HL-60/S4 treated with retinoic acid at 250 ng/mL for 4 days and 3 days (cell line): ENCODE data around the gene PPP2R1B.
"Not testable (repeated sequence)": the region's sequence is repeated elsewhere in the genome, so short reads cannot be mapped to it uniquely, and the experiment has no call there.

Experiments
- in situ Hi-C: fragments of 300-500 bp; cut with MboI; formaldehyde crosslinking; loops from 2 replicates; pipeline ENCODE4 v1.7.0; 2022; ENCODE audit warnings: low sequenced_read_pairs

The PPP2R1B gene

DNA sequence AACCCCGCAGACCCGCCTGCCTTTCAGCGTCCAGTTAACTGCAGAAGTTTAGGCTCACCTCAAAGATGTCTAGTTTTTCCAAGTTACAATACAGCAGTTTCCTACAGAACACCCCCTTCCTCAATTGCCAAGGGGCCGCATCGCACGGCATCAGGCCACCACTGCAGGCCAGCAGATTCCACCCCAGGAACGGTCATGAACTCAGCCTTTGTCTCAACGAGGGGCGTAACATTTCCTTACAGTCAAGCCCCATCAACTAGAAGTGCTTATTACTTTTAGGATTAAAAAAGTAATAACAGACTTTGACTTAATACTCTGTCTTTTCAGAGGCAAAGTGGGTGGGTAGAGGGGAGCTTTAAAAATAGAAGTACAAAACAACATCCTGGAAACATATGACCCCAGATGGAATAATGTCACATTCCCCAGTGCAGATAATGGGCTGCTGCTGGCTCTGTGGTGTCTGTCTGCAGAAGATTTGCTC, 36.3 kb downstream of the PPP2R1B start:
- in situ Hi-C loops = no loop called here

DNA sequence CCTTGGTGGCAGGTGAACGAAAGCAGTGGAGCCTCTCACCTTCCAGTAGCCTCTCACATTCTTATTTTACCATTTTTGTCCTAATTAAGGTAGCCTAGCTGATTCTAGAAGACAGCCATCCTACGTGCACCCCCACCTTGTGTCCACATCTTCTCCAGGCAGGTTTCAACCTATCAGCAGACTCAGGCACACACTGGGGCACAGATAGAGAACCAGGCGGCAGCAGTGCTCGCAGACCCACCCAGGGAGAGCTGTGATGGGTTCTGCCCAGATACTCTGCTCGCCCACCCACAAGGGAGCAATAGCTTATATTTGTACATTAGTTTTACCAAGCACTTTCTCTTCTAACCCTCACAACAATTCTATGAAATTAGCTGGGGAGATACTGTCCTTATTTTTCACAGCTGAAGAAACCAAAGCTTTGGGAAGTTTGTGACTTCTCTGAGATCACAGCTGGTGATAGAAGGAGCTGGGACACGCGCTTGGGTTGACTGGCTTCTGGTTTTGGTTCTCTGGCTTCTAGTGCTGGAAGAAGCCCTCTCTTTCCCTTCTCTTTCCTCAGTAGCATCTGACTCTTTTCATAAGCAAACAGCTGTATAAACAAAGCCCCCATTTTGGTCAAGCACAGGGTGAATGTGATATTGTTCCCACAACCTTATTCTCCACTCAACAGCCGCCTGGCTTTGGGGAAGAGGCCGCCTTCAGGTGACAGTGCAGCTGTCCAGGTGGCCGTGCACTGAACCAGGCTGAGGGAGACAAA, 36.9 kb downstream of the PPP2R1B start:
- in situ Hi-C loops = no loop called here

DNA sequence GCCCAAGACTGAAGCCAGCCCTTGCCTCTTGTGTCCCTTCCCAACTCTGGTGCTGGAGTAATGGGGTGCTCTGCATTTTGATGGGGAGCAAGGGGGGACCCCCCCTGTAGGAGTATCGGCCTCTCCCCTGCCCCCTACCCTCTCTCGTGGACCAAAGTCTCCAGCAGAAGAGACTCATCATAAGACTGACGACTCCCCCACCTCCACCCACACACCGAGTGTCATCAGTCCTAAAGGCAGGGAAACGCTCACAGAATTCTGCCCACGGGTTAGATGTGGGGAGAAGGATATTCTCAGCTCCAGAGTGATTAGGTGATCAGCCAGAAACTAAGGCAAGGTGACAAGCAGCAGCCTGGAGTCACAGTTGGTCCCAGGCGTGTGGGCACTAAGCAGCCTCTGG, 38.8 kb downstream of the PPP2R1B start:
- in situ Hi-C loops = no loop called here

DNA sequence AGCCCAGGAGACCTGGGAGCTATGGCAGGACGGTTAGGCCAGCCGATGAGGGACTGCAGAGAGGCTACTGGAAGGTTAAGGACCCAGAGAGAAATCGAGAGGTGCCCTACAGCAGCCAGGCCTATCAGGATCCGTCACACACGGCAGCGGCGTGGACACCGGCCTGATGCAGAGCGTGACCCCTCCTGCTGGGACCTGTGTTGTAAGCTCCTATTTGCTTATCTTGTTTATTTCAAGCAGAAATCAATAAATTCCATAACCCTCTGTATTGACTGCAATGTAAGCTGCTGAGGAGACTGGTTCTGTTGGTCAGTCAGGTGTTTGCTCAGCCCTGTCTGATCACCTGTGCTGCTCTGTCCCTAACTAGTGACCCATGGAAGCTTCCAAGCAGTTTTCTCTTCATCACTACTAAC, 39.9 kb downstream of the PPP2R1B start:
- in situ Hi-C loops = no loop called here

DNA sequence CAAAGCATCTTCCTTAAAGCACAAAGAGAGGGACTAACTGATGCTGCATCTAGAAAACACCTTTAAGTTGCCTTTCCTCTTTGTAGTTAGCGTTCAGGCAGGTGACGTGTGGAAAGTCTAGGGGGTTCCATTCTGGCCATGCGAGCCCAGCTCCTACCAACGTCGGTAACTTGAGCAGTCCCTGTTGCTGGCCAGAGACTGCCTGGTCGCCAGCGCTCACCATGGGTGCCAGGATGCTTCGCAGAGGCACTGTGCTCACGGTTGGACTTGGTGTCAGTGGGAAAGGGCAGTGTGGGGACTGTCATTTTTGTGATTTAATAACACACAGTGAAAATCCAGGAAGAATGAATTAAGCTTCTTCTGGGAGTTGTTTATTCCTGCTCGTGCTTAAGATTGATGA, 40.6 kb downstream of the PPP2R1B start:
- in situ Hi-C loops = no loop called here

DNA sequence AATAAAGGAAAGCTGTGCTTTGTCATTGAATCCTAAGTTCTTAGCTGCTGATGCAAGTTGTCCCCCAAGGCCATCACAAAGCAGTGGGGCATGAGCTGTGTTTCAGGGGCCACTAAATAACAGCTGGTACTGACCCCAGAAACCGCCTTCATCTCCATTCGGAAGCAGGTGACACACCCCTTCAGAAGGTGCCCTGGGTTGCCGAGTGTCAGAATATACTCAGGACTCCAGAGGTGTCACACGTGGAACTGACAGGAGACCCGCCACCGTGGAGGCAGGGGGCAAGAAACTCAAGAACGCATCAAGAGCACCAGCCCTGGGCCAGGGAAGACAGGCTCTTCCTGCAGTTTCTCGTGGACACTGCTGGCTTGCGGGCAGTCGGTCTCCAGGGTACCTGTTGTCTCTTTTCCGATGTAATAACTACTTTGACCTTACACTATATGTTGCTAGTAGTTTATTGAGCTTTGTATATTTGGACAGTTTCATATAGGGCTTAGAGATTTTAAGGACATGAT, 41.5 kb downstream of the PPP2R1B start:
- in situ Hi-C loops = no loop called here

DNA sequence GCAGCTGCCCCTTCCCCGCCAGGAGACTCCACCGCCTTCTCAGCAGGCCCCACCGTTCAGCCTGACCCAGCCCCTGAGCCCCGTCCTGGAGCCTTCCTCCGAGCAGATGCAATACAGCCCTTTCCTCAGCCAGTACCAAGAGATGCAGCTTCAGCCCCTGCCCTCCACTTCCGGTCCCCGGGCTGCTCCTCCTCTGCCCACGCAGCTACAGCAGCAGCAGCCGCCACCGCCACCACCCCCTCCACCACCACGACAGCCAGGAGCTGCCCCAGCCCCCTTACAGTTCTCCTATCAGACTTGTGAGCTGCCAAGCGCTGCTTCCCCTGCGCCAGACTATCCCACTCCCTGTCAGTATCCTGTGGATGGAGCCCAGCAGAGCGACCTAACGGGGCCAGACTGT, 42.6 kb downstream of the PPP2R1B start:
- in situ Hi-C loops = no loop called here

DNA sequence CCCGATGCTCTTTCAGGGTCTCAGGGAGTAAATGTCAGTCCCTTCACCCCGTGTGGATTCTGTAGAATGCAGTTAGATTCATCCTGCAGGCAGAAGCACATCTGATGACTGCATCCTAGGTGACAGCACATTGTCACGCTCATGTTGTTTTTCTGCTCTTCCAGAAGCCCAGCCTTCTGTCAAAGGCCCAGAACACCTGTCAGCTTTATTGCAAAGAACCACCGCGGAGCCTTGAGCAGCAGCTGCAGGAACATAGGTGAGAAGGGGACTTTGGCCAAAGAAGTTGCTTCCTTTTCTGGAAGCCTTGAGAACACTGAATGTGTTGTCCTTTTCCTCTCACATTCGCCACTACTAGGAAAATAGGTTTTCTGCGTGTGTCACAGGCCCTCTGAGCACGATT, 43.7 kb downstream of the PPP2R1B start:
- in situ Hi-C loops = no loop called here

DNA sequence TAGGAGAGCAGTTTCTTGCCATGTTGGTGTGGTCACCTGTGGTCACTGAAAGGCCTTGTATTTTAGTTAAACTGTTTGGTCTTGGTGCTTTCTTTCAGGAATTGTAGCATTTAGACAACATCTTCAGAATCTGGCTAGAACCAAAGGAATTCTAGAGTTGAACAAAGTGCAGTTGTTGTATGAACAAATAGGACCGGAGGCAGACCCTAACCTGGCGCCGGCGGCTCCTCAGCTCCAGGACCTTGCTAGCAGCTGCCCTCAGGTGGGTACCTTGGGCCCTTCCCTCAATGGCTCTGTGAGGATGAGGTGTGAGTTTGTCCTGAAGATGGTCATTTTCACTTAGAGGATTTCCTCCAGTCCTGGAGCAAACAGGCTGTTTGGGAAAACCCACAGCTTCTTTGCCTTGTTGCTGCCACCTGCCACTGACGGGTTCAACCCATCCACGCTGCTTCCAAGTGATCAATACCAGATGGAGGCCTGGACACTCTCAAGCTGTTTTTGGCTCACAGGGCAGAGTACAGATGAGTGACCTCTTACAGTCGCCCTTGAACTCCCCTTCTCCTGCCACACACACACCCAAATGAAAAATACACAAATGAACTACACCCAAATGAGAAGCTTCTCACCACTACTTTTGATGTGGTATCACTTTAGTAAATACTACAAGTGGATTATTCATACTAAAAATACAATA, 45.2 kb downstream of the PPP2R1B start:
- in situ Hi-C loops = no loop called here

DNA sequence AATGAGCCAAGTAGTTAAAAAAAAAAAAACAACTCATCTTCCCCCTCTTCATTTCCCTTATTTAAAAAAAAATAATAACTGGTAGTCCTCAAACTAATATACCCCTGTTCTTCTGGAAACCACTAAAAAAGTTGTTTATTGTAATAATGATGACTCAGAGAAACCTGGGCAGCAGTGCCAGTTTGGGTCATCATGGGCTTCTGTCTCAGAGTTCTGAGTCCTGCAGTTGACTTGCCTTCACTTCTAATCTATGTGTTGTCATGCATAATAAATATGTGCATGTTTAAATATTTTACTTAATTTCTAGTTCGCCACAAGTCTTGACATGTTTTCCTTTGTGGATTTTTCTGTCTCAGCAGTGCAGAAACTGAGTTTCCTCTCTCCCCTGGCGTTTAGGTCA, 46.8 kb downstream of the PPP2R1B start:
- in situ Hi-C loops = no loop called here

DNA sequence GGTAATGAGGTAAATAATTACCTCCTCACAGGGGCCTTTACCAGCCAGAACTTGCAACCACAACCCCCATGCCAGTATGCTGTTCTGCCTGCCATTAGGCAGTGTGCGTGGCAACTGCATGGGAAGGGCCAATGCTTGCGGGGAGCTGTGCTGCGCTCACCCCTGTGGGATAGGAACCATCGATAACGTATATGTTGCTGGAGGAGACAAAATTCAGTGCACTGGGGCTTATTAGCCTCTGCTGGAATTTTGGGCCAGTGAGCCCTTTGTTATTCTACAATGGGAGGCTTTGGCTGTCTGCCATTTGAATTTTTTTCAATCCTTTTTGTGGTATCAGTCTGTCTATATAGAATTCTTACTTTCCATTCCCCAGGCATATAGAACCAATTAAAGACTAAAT, 47.3 kb downstream of the PPP2R1B start:
- in situ Hi-C loops = no loop called here

DNA sequence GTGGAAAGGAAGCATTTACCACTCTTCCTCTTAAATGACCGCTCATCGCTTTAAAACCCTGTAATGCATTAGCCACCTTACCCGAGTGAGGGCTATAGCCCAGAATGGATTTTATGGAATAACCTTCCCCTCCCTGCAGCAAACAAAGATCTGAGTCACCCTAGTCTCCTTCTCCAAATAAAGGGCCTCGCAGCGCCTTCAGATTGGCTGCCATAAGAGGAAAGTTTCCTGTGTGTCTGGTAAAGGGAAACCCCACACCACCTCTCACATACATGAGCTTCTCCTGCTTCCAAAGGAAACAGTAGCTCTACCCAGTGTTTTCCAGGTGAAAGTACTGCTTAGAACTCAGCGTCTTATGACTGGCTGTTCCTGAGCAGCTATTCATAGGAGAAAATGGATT, 47.8 kb downstream of the PPP2R1B start:
- in situ Hi-C loops = no loop called here

DNA sequence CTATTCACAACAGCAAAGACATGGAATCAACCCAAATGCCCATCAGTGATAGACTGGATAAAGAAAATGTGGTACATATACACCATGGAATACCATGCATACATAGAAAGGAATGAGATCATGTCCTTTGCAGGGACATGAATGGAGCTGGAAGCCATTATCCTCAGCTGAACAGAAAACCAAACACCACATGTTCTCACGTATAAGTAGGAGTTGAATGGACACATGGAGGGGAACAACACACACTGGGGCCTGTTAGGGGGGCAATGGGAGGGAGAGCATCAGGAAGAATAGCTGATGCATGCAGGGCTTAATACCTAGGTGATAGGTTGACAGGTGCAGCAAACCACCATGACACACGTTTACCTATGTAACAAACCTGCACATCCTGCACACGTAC, 48.5 kb downstream of the PPP2R1B start:
- in situ Hi-C loops = not testable (repeated sequence)

DNA sequence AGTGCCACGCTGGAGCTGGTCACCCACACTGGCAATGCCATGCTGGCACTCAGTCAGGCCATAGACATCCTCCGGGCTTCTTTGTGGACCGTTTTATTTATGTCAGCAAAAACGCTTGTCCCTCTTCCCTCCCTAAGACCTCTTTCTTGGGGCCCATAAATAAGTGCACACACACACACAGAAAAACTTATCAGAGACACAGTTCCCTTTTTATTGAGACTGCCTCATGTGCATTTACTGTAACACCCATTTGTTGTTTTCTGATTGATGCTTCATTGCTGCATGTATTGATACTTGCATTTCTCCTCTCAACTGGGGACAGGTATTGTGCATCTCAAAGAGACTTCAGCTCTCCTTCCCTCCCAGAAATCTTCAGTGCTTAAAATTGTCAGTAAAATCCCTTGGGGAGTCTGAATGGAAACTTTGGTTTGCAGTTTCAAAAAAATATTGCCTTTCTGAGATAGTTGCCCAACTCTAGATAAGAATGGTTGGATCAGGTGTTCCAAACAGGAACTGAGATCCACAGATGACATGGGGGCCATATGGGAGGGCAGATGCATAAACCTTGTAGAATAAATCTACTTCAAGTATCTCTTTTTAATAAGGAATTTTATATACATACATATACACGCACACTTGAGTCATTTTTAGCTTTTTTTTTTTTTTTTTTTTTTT, 50.9 kb downstream of the PPP2R1B start:
- in situ Hi-C loops = no loop called here

DNA sequence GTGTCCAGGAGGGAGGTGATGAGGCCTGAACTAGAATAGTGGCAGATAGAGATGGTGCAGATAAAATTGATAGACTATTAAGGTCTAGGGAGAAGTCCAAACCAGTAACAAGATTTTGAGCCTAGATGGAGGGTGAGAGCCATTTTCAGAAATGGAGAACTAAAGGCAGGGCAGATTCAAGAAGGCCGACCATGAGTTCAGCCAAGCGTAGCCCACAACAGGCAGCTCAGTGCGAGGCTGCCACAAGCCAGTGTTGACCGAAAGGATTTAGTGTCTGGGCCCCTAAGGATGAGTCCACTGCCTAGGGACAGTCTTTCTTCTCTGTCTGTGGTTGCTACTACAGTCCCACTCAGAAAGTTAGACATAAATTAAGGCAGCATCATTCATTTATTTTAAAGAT, 51.7 kb downstream of the PPP2R1B start:
- in situ Hi-C loops = no loop called here

DNA sequence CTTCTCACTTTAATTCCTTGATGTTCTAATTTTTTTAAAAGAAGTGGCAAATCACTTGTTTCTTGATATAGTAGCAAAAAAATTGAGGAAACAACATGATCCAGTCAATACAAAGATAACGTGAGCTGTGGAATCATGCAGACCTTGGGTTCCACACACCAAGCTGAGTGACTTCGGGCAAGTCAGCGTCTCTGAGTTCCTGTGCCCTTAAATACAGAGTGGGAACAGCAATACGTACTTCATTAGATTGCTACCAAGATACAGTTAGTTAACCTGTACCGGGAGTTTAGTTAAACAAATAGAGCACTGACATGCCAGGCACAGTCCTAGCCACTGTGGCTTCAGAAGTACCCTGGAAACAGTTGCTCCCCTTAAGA, 58.5 kb downstream of the PPP2R1B start:
- in situ Hi-C loops = no loop called here

DNA sequence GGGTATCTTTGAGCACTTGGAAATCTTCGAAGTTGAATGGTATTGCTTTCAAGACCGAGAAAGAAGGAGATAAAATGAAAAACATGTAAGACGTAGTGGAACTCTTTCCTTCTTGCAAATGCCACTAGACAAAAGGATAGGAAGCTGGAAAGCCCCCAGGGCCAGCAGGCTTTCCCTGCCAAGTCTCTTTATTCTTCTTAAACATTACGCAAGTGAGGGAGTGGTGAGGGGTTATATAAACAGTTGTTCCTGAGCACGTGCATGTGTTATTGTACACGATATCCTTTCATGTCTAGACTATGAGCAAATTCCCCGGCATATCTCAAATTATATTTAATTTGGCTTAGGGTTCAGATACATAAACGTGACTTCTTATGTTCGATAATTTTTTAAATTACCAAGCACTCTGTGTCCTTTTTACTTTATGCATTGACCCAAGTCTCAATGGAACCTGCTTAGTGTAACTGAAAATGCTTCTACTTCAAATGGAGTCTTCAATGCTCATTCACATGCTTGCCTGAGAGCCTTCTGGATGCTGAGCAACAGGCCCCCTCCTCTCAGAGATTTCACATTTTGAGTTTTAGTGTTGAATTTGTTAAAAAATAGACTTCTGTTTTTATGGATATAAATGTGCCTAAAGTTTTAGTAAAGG, 59.0 kb downstream of the PPP2R1B start:
- in situ Hi-C loops = no loop called here

DNA sequence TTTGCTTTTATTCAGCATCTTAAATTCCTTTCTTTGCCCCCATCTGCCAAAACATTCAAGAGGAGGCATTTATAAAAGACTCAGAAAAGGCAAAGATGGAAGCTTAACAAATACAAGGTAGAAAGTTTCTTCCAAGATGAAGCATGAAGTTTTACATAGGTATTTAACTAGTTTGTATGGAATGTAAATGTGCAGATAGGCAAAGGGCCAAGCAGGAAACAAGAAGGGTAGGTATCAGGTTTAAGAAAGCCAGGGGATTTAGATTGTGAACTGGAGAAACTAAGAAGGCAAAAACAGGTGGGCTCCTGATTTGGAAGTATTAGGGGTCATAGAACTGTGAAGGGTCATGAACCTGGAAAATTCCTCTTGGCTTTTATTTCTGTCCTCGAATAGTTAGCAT, 62.6 kb downstream of the PPP2R1B start:
- in situ Hi-C loops = no loop called here

DNA sequence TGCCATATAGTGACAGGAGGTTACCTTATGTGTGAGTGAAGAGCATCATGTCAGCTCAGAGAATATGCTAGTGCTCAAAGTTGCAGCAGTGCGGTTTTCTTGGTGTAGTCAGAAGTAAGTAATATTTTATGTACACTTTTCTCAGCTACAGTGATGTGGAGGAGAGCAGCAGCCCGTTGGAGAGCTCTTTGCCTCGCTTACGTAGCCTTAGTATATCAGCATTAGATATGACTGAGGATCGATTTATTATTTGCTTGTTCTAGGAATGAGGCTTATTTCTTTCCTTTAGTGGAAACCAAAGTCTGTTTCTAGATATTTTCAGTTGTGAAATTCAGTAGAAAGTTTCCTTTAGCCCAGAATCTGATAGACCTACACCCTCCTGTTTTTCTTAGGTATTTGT, 63.6 kb downstream of the PPP2R1B start:
- in situ Hi-C loops = no loop called here

DNA sequence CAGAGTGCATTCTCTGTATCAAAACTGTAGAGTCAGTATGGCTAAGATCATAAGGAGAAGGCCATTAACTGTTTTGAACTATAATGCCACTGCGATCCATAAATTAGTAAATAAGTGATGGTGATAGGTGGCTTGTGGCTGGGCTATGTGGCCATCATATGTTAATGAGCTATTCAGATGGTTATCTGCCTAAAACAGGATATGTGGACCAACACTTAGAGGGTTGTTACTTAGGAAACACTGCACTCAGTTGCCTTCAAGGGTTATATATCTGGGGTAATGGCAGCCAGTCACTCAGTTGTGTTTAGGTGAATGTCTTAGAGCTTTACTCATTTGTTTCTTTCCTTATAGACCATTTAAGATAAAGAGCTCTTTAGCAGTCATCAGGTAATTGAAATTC, 66.0 kb downstream of the PPP2R1B start:
- in situ Hi-C loops = no loop called here

DNA sequence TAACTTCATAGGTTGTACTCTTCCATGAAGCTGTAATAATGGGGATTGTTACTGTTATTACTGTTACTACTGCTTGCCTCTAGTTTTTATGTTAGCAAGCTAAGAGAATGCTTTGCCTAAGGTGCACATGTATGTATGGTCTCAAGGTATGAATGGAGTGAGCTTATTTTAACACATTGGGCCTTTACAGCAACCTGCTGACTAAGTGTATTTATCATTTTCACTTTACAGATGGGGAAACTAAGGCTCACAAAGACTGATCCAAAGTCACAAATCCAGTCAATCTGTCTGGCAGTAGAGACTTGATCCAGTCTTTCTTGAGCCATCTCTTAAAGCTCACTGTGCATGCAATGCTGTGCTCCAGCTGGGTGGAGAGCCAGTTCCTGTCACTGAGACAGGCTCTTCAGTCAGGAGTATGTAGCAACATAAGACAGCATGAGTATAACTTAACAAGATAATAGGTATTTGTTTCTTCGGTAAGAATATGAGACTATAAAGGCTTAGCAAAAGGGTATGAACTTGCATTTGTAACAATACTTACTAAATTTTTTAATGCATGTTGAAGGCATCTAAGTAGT, 66.5 kb downstream of the PPP2R1B start:
- in situ Hi-C loops = no loop called here
